HG03575 (cell line): ENCODE measurements around the gene SPTAN1.
"Not testable (repeated sequence)": the region's sequence is repeated elsewhere in the genome, so short reads cannot be mapped to it uniquely, and the experiment has no call there.

Experiments
- ATAC-seq: cut with Tn5 transposase; IDR thresholded peaks from one replicate; pipeline ENCODE4 v1.9.1; 2021; ENCODE audit not compliant: unreplicated experiment, insufficient number of reproducible peaks, low FRiP score; ENCODE audit errors: extremely low read depth

Gene SPTAN1

DNA sequence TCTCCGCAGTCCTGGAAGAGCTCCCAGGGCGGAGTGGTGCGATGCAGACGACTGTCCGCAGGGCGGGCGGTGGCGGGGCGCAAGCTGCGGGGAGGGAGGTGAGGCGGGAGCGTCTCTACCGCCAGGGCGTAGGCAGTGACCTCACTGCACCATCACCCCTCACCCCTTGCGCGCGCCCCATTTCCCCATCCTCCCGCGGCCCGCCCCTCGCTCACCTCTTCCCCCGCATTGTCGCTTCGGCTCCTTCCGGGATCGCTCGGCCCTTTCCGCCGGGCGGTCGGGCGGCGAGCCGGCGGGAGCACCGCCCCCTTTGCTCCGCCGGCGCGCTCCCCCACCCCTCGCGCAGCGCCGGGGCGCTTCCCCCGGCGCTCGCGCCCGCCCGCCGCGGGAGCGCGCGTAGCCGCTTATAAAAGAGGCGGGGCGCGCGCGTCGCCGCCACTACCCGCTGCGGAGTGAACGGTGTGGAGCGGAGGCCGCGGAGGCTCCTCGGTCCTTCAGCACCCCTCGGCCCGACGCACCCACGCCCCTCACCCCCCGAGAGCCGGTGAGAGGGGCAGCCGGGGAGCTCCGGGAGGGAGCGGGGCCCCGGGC is at the start of gene SPTAN1:
Gene SPTAN1 (plus strand): TSS at position 435 of the 591 bp plus-strand sequence. CDS start 14,154 bp downstream, outside the sequence.
- no peak for ATAC-seq

DNA sequence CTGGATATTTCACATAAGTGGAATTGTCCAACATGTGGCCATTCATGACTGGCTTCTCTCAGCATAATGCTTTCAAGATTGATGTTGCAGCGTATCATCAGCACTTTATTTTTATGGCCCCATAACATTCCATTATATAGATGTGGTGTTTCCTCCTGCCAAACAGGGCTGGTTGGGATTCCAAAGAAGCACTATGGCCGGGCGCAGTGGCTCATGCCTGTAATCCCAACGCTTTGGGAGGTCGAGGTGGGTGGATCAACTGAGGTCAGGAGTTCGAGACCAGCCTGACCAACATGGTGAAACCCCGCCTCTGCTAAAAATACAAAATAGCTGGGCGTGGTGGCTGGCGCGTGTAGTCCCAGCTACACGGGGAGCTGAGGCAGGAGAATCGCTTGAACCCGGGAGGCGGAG is 49.0 kb upstream of the SPTAN1 start:
- ATAC-seq, result not testable (repeated sequence)

DNA sequence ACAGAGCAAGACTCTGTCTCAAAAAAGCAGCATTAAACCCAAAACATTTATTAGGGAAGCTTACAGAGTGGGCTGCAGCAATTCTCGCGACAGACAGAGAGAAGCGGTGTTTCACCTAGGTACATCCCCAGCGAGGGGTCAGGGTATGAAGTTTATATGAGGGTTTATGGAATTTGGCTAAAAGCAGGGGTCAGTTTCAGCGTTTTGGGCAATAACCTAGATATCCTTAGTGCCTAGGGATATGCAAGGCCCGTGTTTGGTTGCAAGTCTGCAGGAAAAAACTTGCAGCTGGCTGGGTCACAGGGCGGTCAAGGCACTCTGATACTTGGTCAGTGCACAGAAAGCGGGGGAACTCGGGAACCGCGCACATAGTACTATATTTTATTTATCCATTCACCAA is 48.5 kb upstream of the SPTAN1 start:
- ATAC-seq, result no peak

DNA sequence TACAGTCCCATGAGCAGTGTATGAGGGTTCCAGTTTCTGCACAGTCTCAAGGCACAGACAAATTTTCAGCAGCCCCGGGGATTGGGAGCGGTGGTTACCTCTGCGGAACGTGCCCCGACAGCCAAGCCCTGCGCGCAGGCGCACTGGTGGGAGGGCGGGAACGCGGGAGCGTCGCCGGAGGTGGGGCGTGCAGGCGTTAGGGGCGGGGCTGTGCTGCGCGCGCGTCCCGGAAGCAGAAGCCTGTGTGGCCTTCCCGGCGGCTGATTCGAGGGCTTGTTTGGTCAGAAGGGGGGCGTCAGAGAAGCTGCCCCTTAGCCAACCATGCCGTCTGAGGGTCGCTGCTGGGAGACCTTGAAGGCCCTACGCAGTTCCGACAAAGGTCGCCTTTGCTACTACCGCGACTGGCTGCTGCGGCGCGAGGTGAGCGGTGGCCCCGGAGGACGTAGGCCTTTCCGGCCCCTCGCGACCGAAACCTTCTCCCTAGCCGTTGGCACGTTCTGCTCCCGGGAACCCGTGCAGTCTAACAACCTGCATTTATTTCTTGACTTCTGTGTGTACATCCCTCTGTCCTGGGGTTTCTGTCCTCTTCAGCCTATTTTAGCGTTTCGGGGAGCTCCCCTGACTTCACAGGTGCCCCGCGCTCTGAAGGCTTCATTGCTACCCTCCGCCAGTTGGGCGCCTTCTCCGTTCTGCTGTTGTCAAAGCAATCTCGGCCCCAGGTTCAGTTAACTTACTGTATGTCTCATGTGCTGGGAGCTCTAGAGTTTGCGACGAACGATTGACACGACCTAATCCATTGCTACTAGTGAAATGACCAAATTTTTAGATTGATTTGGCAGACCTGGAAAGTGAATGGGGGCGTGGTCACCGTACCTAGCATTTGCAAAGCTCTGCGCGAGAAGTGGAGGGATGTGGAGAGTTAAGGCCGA is 47.6 kb upstream of the SPTAN1 start, which contains the start of gene GLE1:
Gene GLE1 (plus strand): TSS at position 235 of the 929 bp plus-strand sequence. CDS start 87 bp downstream, at position 322.
- ATAC-seq, result no peak

DNA sequence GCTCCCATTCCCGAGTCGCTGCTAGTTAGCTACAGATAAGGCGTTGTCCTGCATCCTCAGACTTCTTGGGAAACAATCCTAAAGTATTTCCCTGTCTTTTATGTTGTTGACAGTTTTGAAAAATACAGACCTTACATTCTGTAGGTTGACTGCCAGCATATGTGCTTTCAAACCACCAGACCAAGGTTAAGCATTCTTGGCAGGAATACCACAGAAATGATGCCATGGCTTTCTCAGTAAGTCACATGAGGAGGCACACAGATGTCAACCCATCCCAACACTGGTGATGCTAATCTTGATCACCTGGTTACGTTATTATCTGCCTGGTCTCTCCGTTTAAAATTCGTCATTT is 47.0 kb upstream of the SPTAN1 start:
- no peak for ATAC-seq

DNA sequence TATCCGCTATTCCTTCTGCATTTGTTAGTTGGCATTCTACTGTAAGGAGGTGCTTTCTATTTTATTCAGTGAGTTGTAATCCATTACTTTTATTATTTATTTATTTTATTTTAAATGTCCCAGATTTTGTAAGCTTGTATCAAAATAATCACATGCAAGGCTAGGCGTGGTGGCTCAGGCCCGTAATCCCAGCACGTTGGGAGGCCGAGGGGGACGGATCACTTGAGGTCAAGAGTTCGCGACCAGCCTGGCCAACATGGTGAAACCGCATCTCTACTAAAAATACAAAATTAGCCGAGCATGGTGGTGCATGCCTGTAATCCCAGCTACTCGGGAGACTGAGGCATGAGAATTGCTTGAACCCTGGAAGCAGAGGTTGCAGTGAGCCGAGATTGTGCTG is 46.5 kb upstream of the SPTAN1 start:
- not testable (repeated sequence) for ATAC-seq

DNA sequence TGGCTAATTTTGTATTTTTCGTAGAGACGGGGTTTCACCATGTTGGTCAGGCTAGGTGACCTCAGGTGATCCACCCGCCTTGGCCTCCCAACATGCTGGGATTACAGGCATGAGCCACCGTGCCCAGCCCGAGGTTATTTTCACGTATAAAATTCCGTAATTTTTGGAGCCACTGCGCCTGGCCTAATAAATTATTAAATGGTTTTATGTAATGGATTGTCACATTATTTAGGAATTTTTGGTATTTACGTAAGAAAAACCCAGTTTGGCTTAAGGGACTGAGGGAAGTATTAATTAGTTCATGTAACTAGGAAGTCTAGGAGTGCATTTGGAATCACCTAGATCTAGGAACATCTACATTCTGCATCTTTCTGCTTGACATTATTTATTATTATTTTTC is 39.6 kb upstream of the SPTAN1 start:
- no peak for ATAC-seq

DNA sequence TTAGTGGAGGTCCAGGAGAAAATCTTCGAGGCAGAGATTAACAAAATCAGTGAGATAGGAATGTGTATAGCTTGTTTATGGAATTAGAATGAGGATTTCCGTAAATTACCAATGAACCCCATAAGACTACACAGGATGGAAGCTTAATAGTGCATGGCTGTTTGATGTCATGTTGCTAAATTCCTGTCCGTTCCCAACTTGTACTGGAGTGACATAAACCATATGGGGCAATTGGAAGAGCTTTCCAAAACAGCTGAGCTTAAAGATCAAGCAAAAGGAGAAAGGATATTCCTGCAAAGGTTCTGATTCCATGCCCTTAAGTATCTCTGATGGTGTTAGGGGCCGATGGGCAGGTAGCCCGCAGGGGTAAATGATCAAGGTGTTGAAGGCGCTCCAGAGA is 30.4 kb upstream of the SPTAN1 start:
- no peak for ATAC-seq

DNA sequence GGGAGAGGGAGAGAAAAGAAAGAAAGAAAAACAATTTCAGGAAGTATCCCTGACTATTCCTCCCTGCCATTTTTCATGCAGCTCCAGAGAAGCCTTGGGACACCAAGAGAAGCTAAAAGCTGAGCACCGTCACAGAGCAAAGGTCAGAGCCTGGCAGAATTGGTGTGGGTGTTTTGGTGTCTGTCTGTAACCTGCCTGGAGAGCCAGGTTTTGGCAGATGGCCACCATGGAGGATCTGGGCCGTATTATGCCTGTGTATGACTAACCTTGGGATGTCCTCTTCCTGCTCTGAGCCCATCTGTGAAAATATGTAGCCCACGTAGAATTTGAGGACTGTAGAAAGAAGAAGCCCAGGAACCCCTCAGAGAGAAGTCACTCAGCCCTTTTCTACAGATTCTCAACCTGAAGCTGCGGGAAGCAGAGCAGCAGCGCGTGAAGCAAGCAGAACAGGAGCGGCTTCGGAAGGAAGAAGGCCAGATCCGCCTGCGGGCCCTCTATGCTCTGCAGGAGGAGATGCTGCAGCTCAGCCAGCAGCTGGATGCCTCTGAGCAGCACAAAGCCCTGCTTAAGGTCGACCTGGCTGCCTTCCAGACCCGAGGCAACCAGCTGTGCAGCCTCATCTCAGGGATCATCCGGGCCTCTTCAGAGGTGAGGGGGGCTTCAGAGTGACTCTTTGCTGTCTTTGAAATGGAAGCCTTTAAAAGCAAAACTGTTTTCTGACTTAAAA is 29.0 kb upstream of the SPTAN1 start:
- ATAC-seq, result no peak

DNA sequence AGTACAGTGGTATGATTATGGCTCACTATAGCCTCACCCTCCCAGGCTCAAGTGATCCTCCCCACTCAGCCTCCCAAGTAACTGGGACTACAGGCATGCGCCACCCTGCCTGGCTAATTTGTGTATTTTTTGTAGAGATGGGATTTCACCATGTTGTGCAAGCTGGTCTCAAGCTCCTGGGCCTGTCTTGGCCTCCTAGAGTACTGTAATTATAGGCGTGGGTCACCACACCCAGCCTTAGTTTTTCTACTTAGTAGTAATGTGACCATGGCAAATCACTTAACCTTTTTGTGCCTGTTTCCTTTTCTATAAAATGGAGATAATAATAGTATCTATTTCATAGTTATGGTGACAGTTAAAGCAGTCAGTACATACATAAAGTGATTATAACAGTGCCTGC is 25.7 kb upstream of the SPTAN1 start:
- no peak for ATAC-seq

DNA sequence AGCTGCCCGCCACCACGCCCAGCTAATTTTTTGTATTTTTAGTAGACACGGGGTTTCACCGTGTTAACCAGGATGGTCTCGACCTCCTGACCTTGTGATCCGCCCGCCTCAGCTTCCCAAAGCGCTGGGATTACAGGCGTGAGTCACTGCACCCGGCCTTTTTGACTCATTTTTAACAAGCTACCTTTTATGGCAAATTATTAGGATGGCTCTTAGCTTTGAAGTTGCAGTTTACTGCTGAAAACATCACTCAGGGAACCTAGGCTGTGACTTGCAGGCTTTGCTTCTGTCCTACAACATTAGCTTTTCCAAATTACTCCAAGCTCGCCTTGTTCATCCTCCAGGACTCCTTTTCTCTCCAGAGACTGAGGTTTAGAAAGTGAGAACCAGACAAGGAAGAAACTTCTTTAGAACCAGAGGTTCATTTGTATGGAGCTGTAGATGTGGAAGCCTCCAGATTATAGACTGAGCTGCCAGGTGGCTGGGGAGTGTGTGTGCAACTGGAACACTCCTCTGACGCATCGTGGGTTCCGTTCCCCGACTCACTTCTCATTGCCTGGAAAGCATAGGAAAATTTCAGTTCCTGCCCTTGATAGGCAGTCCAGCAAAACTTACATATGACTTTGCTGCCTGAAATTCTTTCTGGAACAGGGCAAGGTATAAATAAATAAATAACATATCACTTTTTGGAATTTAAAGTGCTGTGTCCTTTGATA is 23.8 kb upstream of the SPTAN1 start:
- ATAC-seq, result no peak

DNA sequence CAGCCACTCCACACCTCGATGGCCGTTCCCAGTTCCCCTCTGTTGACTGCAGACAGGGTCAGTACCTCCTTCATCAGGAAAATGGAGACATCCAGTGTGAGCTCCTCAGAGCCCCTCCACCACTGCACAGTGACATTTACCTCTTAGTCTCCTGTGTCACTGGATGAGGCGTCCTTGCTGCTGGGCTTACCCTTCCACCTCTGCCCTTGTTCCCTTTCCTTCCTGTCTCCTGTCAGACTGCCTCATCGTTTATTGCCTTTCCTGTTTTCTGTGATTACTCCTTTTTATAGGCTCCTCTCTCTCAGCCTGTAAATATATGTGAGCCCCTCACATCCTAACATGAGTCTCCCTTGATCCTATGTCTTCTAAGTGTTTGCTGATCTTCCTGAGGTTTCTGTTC is 23.2 kb upstream of the SPTAN1 start:
- no peak for ATAC-seq

DNA sequence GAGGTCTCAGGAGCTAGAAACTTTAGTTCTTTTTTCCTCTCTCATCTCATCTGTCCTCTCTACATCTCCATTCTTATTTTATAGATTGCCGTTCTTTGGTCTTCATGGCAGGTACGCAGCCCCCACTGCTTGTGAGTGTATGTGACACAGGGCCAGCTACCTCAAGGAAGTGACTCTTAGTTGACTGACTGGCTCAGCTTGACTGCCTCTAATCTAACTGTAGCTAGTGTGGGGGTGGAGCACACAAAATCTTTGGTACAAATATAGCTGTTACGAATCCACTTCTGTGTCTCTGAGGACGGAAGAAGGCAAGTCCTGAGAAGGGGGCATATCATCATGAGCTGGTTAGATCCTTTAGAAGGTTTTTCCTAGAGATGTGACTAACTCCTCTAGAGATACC is 19.8 kb upstream of the SPTAN1 start:
- no peak for ATAC-seq

DNA sequence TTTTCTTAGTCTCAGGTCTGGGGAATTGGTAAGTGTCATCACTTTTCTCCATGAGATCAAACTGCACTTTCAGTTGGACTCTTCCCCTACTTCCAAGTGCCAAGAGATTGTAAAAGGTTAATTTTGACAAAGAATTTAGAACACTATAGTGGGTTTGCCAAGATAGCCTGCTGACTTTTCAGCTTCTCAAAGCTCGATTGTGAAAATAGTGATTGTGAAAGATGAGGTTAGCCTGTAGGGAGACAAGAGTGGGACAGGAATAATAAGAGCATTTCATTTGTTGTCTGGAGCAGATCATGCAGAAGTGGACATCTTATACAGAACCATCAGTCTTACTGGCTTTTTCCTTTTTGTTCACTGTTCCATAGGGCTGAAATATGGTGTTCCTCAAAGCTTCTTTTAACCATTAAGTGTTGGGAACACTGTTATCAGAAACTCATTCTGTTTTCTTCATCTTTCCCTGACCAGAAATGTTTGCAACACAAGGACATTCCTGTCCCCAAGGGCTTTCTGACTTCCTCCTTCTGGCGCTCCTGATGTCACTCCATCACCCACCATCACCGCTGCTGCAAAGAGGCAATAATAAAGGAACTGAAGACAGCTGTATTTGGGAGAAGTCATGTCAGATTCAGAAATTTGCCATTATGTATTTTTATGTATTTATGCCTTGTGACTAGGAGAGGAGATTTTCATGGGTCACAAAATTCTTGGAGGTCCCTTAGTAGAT is 11.6 kb upstream of the SPTAN1 start:
- no peak for ATAC-seq

DNA sequence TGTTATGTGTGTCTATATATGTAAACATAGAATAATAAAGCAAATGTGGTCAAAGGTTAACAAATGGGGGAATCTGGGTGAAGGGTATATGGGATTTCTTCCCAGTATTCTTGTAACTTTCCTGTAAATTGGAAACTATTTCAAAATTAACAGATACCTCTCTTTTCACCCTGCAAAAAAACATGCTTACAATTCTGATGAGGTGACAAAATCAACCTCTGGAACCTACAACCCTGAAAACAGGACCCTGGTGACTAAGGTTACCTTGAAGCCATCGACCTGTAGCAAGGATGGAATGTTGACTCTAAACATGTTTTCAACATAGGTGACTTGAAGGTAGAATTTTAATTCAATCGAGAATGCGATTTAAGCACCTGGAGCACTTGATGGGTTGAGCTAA is 5.9 kb upstream of the SPTAN1 start:
- ATAC-seq, result no peak

DNA sequence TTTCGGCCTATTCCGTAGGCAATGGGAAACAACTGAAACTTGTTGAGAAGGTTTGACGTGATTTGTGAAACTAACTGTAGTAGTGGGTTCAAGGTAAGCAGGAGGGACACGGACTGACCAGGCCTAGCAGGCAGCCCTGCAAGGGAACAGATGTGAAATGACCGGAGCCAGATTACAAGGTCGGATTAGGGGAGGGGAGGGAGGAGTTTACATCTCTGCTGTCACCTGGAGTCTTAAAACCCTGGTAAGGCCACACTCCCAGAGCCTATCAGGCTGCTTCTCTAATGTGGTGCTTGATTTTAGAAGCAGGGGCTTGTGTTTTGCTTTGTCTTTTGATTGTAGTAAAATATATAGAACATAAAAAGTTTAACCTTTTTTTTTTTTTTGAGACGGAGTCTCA is 3.5 kb upstream of the SPTAN1 start:
- ATAC-seq, result no peak

DNA sequence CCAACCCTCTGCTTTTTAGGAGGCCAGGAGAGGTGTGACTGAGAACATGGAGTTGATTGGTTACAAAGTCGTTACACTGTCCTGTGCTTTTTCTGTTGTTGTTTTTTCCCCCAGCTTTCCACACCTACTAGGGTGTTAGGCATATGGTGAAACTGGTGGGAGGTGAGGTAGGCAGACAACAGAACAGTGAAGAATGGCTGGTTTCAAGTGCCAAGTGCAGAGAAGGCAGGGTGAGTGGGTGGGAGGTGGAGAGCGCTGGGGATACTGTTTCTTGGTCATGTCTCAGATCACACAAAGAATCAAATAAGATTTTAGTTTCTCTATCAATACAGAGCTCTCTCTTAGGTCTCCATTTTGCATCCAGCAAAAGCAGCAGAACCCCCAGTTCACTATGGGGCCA is 2.2 kb upstream of the SPTAN1 start:
- ATAC-seq, result no peak

DNA sequence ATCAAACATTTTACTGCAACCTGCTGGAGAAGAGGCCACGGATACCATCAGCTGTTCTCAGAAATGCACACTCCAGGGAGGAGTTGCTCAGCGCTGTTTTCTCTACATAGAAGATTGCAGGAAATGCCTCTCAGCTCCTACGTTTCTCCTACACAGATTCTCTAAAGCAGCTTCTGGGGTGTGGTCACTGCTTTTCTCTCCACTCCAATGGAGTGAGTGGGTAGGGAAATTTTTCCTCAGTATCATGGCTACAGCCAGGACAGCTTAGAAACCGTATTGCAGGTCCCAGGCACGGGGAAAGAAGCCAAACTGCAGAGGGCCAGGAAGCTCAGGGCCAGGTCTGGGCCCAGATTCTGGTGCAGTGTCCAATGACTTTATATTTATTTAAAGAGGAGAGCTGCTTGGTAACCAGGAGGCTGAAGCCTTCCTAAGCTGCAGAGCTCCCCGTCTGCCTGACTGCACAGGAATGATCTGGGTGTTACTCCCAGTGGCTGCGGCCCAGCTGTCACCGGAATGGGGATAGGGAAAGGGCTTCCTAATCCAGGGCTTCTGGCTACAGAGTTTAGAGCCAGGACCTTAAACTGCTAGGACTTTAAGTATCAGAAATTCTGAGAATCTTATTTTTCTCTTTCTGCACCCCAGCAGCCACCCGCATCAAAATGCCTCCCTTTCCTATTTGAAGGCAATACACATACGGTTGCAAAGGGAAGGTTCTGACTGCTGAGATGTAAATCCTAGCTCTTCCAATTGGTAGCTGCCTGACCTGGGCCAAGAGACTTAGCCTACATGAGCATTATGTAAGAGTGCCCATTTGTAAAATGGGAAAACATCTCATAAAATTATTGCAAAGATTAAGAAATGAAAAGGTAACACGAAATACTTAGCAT is 1.4 kb upstream of the SPTAN1 start:
- ATAC-seq, result no peak
